Stimulated activated CD8-positive, alpha-beta memory T cell treated with anti-CD3 and anti-CD28 coated beads, Interleukin-12 subunit alpha, Interleukin-12 subunit beta, amount 100 ng/mL, for 24 hours (primary cell): ENCODE results near the gene GPR152.
A peak's percentile ranks its signal among the peaks of the same experiment; 100 is the strongest.
"Not testable (repeated sequence)": the region's sequence is repeated elsewhere in the genome, so short reads cannot be mapped to it uniquely, and the experiment has no call there.

Experiments used
- DNase-seq: peaks from one replicate; pipeline ENCODE4 v3.0.0-alpha.2; 2020; ENCODE audit errors: extremely low read depth

GPR152 gene

GRCh38 chr11:67466367-67466766 lies 13.8 kb upstream of the GPR152 start:
- DNase-seq, result no peak

DNA sequence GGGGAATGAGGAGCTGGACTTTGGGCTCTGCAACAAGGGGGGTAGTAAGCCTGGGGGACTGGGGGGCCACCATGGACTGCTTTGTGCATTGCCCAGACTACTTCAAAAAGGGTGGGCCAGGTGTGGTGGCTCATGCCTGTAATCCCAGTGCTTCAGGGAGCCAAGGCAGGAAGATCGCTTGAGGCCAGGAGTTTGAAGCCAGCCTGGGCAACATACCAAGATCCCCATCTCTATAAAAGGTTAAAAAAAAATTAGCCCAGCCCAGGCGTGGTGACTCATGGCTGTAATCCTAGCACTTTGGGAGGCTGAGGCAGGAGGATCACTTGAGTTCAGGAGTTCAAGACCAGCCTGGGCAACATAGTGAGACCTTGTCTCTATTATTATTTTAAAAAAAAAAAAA lies 13.0 kb upstream of the GPR152 start:
- not testable (repeated sequence) for DNase-seq

- DNase-seq, result no peak
Observed at GRCh38 chr11:67465189-67465510, 12.6 kb upstream of the GPR152 start.

- peak; percentile 84 for DNase-seq
Observed at GRCh38 chr11:67464411-67465188, 12.1 kb upstream of the GPR152 start.

DNA sequence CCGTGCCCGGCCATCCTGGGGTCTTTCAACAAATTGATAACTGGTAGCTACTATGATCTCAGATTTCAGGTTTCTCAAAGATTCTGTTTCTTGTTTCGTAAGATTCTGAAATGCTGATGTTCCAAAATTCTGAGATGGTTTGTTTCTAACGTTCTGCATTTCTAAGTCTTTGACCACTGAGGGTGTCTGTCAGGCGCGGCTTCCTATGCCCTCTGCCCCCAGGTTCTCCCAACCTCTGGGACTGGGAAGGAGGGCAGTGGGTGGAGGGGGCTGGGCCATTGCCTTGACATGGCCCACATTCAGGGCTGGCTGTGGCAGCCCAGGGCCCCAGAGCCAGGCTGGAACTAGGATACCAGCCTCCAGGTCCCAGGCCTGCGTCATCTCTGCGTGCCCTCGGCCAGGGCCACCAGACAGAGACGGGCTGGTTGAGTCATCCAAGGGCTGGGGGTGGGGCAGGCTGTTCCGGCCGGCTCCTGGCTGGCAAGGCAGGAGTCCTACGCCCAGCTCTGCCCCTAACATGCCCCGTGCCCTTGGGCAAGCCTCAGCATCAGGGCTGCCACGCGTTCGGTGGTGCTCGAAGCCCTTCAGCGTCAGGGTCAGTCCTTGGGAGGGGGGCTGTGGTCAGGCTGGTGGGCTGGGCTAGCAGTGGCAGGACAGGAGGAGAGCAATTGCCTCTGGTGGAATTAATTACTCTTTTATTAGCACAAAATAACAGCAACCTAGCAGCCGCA lies 11.3 kb upstream of the GPR152 start:
- DNase-seq, result no peak

DNA sequence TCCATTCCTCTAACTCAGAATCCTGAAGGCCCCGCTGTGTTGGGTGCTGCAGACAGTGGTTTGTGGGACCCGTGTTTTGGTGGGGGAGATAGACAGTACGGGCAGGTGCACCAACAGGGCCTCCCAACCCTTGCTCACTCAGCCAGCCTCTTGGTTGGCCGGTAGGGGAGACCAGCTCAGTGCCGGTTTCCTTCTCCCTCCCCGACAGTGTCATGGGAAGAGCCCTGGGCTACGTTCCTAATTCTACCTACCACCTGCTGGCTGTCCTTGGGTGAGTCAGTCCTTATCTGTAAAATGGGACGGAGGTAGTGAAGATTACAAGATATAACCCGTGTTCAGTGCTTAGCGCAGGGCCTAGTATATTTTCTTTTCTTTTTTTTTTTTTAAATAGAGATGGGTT lies 10.7 kb upstream of the GPR152 start:
- no peak for DNase-seq

GRCh38 chr11:67458266-67458665 lies 5.7 kb upstream of the GPR152 start:
- DNase-seq, result no peak

GRCh38 chr11:67457453-67457852 lies 4.9 kb upstream of the GPR152 start:
- DNase-seq, result no peak

DNA sequence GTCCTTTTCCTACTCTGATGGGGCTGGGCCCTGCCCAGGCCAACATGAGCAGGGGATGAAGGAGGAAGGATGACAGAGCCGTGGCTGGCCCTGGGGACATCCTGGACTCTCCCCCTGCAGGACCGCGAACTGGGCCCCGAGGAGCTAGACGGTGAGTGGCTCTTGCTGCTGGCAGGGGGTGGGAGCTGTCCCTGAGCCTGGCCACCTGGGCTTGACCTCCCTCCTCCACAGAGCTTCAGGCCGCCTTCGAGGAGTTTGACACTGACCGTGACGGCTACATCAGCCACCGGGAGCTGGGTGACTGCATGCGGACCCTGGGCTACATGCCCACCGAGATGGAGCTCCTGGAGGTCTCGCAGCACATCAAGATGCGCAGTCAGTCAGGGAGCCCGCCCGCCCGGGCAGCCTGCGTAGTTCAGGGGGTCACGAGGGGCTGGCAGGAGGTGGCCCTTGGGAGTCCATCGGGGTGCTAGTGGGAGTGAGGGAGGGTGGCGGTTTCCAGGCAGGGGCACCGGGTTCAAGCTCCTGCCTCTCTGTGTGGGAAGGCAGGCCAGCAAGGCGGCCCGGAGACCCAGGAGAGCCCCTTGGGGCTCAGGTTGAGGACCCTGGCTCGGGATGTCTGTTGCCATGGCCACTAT lies 3.7 kb upstream of the GPR152 start:
- DNase-seq, result no peak

GRCh38 chr11:67455054-67455453 lies 2.5 kb upstream of the GPR152 start, which contains the start of gene CABP4:
Gene CABP4 (plus strand): TSS chr11:67455354. CDS start chr11:67455424, 70 bp downstream.
- DNase-seq, result no peak

DNA sequence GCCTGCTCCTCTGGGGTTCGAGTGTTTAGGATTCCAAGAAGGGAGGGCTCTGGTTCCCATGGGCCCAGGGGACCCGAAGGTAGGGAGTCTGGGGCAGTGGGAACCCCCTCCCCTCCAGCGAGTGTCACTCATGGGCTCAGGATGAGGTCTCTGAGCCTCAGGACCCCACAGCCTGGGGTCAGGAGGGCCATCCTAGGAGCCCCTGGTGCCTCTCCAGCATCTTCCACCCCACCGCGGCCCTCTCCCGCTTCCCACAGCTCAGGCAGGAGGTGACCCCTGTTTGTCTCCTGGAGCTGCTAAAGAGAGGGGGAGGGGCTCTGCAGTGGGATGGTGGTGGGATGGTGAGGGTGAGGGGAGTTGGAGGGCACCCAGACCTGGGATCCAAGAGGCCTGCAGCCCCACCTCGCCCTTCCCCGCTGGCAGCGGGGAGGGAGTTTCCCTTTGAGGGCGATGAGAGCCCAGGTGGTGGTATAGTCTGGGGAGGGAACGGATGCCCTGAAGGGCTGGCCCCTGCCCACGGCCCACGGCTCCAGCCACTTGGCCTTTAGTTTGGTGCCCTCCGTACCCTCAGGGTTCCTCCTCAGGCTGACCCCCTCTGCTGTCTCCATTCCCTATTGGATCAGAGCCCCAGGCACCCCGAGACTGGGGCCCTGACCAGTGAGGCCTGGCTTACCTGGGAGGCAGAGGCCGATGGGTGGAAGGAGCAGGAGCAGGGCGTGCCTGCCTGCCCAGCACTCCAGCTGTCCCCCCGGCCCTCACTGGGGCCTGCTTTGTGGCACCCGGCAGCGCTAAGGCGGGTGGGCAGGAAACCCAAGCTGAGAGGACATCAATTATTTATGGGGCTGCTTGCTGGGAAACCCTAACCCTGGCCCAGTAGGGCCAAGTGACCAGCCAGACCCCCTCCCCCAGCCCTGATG lies 1.5 kb upstream of the GPR152 start:
- no peak for DNase-seq

- no peak for DNase-seq
Observed at GRCh38 chr11:67451658-67451976, 912 bp downstream of the GPR152 start.

- DNase-seq, result no peak
Observed at GRCh38 chr11:67450796-67451657, 1.5 kb downstream of the GPR152 start.

DNA sequence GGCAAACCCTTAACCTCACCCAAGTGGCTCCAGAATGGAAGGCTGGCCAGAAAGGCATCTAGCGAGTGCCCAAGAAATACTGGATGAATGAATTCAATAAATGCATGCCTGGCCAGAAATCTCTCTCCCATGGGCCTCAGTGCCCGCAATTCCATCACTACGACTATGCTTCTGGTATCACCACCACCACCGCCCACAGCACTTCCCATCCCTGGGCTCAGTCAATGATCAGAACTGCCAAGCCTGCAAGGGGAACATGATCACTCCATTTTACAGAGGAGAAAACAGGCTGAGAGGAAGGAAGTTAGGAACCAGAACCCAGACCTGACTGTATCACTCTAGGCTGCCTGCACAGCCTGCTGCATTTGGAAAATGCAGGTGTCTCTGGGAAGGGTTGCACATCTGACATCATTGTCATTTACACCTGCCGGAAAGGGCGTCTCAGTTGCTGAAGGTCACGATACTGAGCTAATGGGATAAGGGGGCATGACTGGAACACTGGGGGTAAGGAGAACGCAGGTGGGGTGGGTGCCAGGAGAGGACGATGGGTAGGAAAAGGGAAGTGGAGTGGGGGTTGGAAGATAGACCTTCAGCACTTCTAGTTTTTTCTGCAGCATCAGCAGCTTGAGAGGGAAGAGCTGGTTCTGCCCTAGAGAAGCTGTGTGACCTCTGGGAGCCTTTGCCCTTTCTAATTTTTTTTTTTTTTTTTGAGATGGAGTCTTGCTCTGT lies 3.2 kb downstream of the GPR152 start:
- DNase-seq, result no peak

DNA sequence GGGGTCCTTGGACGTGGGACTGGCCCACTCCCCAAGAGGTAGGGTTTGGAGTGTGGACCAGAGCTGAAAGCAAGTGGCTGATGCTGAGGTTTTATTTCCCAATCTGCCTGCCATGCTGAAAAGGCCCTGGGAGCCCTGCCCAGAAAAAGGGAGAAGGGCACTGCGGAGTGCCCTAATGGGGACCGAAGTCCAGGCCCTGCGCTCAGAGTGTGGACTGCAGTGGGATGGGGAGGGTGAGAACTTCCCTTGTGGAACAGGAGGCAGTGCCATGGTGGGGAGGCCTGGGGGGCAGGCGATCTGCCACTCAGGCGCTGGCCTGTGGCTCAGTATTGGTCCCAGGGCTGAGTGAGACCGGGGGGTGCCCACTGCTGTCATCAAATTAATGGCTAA lies 4.3 kb downstream of the GPR152 start:
- no peak for DNase-seq

DNA sequence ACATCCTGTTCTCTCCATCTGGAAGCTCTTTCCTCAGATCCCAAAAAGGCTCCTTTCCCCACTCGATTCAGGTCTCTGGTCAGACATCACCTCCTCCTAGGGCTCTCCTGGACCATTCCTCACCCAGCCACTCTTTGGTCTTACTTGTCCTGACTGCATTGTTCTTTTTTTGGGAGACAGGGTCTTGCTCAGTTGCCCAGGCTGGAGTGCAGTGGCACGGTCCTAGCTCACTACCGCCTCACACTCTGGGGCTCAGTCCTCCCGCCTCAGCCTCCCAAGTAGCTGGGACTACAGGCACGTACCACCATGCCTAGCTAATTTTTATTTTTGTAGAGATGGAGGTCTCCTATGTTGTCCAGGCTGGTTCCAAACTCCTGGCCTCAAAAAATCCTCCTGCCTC lies 7.0 kb downstream of the GPR152 start:
- DNase-seq, result no peak

DNA sequence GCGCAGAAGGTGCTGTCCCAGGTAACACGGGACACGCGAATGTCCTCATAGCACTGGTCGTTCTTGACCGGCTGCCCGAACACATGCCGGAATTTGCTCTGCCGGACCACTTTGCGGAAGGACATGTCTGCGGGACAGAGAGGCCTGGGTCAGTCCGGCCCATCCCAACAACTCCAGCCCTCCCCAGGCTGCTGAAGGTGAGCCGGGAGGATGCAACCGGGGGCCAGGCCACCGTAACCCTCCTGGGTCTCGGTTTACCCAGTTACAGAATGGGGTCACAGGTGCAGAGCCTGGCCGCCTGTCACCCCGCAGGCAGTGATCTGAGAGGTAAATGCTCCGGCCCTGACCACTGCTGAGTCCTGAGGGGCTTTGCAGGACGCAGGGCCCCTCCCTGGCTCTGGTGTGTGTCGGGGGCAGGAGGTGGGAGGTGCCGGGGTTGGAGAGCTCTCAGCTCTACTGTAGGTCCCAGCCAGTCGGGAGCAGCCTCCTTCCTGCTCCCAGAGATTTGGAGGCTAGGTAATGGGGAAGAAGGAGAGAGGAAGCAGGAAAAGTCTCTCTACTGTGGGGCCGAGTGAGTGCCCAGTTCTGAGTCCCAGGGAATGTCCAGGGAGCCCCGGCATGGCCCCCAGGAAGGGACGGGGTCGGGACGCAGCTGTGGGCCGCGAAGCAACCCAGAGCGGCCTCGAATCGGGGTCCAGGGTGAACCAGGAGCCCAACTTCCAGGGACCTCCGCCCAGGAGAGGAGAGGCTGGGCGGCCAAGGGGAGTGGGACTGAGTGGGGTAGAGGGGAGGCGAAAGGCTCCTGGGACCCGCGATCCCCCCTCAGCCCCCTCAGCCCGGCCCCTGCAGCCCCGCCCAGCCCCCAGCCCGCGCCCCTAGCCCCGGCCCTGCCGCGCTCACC lies 9.8 kb downstream of the GPR152 start:
- DNase-seq, result no peak

- DNase-seq, result no peak
Observed at GRCh38 chr11:67441731-67442351, 10.7 kb downstream of the GPR152 start.

DNA sequence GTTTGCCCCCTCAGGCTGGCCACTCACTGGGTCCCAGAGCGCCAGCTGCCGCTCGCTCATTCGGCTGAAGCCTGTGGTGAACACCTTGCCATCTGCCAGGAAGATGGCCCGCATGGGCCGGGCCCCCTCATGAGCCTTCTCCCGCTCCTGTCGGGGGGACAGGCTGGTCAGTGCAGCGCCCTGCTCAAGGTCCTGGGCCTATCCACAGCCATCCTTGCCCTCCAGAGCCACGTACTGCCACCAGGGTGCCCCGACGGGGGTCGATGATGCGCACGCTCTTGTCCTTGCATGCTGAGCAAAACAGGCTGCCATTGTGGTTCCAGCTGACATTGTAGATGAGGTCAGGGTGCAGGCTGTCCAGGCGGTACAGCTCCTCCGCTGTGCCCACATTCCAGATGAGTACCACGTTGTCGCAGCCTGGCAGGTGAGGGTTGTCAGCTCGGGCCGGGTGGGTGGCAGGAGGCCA lies 11.4 kb downstream of the GPR152 start:
- no peak for DNase-seq
